OCI-LY1 (cell line): ENCODE results near the gene PNLIPRP2.

Source experiments
- H2AFZ ChIP-seq: fragments of 200-600 bp; sonication (generic), shearing (Covaris generic); 2 replicates; pipeline ENCODE4 v1.6.0; 2014; ENCODE audit warnings: antibody characterized with exemption, mild to moderate bottlenecking, low read length
- H3F3A ChIP-seq: fragments of 200-600 bp; sonication (generic), shearing (Covaris generic); 2 replicates; pipeline ENCODE4 v1.6.0; 2014; ENCODE audit warnings: mild to moderate bottlenecking, antibody characterized with exemption, low read length, moderate library complexity; ENCODE audit not compliant: insufficient read depth
- H3K27ac ChIP-seq: fragments of 200-600 bp; sonication (generic); 2 replicates; pipeline ENCODE4 v1.5.1; 2014; ENCODE audit warnings: low read length, mixed run types, mild to moderate bottlenecking, low read depth; ENCODE audit not compliant: poor library complexity, severe bottlenecking
- H3K27me3 ChIP-seq: fragments of 200-600 bp; sonication (generic); 2 replicates; pipeline ENCODE4 v1.6.0; 2014; ENCODE audit warnings: antibody characterized with exemption, mild to moderate bottlenecking, low read length, moderate library complexity; ENCODE audit not compliant: insufficient read depth
- H3K36me3 ChIP-seq: fragments of 200-600 bp; sonication (generic); 2 replicates; pipeline ENCODE4 v1.6.1; 2014; ENCODE audit warnings: mild to moderate bottlenecking, antibody characterized with exemption, low read length, moderate library complexity, mixed read lengths; ENCODE audit not compliant: insufficient read depth
- H3K4me1 ChIP-seq: fragments of 200-600 bp; sonication (generic); 2 replicates; pipeline ENCODE4 v1.5.1; 2014; ENCODE audit warnings: mild to moderate bottlenecking, low read length, moderate library complexity; ENCODE audit not compliant: insufficient read depth, severe bottlenecking
- H3K4me2 ChIP-seq: fragments of 200-600 bp; sonication (generic), shearing (Covaris generic); 2 replicates; pipeline ENCODE4 v1.6.1; 2014; ENCODE audit warnings: low read length
- H3K4me3 ChIP-seq: fragments of 200-600 bp; sonication (generic); 2 replicates; pipeline ENCODE4 v1.5.1; 2014; ENCODE audit warnings: low read length, low read depth, mild to moderate bottlenecking, mixed read lengths; ENCODE audit not compliant: poor library complexity, severe bottlenecking
- H3K79me2 ChIP-seq: fragments of 200-600 bp; shearing (Covaris generic); 2 replicates; pipeline ENCODE4 v1.6.1; 2016; ENCODE audit warnings: mixed run types, low read length, mixed read lengths; ENCODE audit not compliant: insufficient read depth
- H3K9ac ChIP-seq: fragments of 200-600 bp; sonication (generic), shearing (Covaris generic); 2 replicates; pipeline ENCODE4 v1.6.1; 2014; ENCODE audit warnings: mild to moderate bottlenecking, low read length, mixed read lengths
- H3K9me2 ChIP-seq: fragments of 200-600 bp; sonication (generic), shearing (Covaris generic); 2 replicates; pipeline ENCODE4 v1.6.1; 2014; ENCODE audit warnings: low read depth, mild to moderate bottlenecking, low read length, mixed read lengths
- H3K9me3 ChIP-seq: fragments of 200-600 bp; shearing (Covaris generic); 2 replicates; pipeline ENCODE4 v1.6.1; 2014; ENCODE audit warnings: low read length, mixed read lengths
- H4K20me1 ChIP-seq: fragments of 200-600 bp; sonication (generic), shearing (Covaris generic); 2 replicates; pipeline ENCODE4 v1.6.0; 2016; ENCODE audit warnings: mild to moderate bottlenecking, low read length; ENCODE audit not compliant: insufficient read depth
- EZH2 ChIP-seq: fragments of 200-600 bp; sonication (generic), shearing (Covaris generic); IDR thresholded peaks from 2 replicates; pipeline ENCODE4 v1.8.0; 2017; ENCODE audit warnings: borderline replicate concordance, mixed run types, mild to moderate bottlenecking, antibody characterized with exemption, low read length, moderate library complexity, mixed read lengths
- TF ChIP-seq, protein P1 (sequence below): fragments of 200-600 bp; sonication (generic), shearing (Covaris generic); IDR thresholded peaks from 2 replicates; pipeline ENCODE4 v1.5.1; 2017; ENCODE audit warnings: mild to moderate bottlenecking, antibody characterized with exemption, low read length, moderate library complexity, mixed read lengths

Gene PNLIPRP2

DNA sequence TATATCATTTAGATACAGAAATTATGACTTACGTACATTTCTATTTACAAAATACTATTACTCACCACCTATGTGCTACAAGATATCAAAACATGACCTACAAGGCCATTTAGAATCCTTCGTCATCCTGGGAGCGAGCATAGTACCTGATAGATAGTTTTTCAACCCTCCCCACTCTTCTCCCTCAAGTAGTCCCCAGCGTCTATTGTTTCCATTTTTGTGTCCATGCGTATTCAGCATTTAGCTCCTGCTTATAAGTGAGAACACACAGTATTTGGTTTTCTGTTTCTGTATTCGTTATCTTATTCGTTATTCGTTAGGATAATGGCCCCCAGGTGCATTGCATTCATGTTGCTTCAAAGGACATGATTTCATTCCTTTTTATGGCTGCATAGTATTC, 28.1 kb downstream of the PNLIPRP2 start:
- TF ChIP-seq EZH2: no peak
- TF ChIP-seq, protein P1, sequence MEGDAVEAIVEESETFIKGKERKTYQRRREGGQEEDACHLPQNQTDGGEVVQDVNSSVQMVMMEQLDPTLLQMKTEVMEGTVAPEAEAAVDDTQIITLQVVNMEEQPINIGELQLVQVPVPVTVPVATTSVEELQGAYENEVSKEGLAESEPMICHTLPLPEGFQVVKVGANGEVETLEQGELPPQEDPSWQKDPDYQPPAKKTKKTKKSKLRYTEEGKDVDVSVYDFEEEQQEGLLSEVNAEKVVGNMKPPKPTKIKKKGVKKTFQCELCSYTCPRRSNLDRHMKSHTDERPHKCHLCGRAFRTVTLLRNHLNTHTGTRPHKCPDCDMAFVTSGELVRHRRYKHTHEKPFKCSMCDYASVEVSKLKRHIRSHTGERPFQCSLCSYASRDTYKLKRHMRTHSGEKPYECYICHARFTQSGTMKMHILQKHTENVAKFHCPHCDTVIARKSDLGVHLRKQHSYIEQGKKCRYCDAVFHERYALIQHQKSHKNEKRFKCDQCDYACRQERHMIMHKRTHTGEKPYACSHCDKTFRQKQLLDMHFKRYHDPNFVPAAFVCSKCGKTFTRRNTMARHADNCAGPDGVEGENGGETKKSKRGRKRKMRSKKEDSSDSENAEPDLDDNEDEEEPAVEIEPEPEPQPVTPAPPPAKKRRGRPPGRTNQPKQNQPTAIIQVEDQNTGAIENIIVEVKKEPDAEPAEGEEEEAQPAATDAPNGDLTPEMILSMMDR: no peak
- Histone ChIP-seq H3K9me2 (no peaks in the 10 kb centered on the region), H4K20me1 (no peaks in the 10 kb centered on the region), H3K27me3 (peaks cover 3% of the 10 kb centered on the region; the same call in 1 of the 2 replicates), H3K9ac (no peak overlapping the region), H3F3A (no peaks in the 10 kb centered on the region), H3K9me3 (no peaks in the 10 kb centered on the region), H3K27ac (no peak overlapping the region), H3K4me1 (no peaks in the 10 kb centered on the region), H2AFZ (no peak overlapping the region), H3K4me2 (no peak overlapping the region), H3K36me3 (no peaks in the 10 kb centered on the region), H3K79me2 (no peaks in the 10 kb centered on the region), H3K4me3 (no peak overlapping the region)

GRCh38 chr10:116653885-116654284, 33.1 kb downstream of the PNLIPRP2 start:
- no peaks in the 10 kb centered on the region for H3K36me3 ChIP-seq

DNA sequence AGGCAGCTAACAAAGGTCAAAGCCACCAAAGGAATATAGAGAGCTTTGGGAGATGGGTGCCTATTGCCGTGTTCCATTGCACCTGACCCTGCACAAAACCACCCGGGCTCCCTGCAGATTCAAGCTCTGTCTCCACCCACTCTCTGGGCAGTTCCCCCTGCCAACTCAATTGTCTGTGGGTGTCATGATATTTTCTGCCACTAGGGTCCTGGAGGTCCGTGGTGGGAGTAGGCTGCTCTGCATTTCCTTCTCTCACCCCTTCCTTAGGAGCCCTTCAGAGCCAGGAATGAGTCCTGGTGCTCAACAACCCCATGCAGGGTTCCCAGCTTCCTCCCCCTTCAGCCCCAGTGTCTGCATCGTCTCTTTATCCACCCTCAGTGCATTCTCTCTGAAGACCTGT, 34.1 kb downstream of the PNLIPRP2 start:
- no peak for TF ChIP-seq EZH2
- TF ChIP-seq, protein P1: peak; percentile 44; the same call in 1 of the 2 replicates

More at GRCh38 chr10:116653885-116654284, 33.1 kb downstream of the PNLIPRP2 start:
- Histone ChIP-seq H3K27me3 (peaks cover 6% of the 10 kb centered on the region; the same call in 1 of the 2 replicates), H3K4me1 (no peaks in the 10 kb centered on the region), H3K9ac (no peak overlapping the region), H3K4me3 (no peak overlapping the region), H2AFZ (no peak overlapping the region), H4K20me1 (no peaks in the 10 kb centered on the region), H3K27ac (no peak overlapping the region), H3K9me2 (no peaks in the 10 kb centered on the region), H3K4me2 (no peak overlapping the region), H3K79me2 (no peaks in the 10 kb centered on the region), H3K9me3 (no peaks in the 10 kb centered on the region), H3F3A (no peaks in the 10 kb centered on the region)
- TF ChIP-seq, protein P1: no peak
- no peak for TF ChIP-seq EZH2

More for the DNA sequence above, 34.1 kb downstream of the PNLIPRP2 start:
- Histone ChIP-seq H3K4me1 (no peaks in the 10 kb centered on the region), H2AFZ (no peak overlapping the region), H3K9me2 (no peaks in the 10 kb centered on the region), H3K4me2 (no peak overlapping the region), H3K79me2 (no peaks in the 10 kb centered on the region), H3F3A (no peaks in the 10 kb centered on the region), H3K36me3 (no peaks in the 10 kb centered on the region), H4K20me1 (no peaks in the 10 kb centered on the region), H3K27me3 (peaks cover 6% of the 10 kb centered on the region; the same call in 1 of the 2 replicates), H3K9me3 (no peaks in the 10 kb centered on the region), H3K9ac (no peak overlapping the region), H3K4me3 (no peak overlapping the region), H3K27ac (no peak overlapping the region)
